Measurements from ENCODE around the gene TMUB1.

Gene TMUB1

DNA sequence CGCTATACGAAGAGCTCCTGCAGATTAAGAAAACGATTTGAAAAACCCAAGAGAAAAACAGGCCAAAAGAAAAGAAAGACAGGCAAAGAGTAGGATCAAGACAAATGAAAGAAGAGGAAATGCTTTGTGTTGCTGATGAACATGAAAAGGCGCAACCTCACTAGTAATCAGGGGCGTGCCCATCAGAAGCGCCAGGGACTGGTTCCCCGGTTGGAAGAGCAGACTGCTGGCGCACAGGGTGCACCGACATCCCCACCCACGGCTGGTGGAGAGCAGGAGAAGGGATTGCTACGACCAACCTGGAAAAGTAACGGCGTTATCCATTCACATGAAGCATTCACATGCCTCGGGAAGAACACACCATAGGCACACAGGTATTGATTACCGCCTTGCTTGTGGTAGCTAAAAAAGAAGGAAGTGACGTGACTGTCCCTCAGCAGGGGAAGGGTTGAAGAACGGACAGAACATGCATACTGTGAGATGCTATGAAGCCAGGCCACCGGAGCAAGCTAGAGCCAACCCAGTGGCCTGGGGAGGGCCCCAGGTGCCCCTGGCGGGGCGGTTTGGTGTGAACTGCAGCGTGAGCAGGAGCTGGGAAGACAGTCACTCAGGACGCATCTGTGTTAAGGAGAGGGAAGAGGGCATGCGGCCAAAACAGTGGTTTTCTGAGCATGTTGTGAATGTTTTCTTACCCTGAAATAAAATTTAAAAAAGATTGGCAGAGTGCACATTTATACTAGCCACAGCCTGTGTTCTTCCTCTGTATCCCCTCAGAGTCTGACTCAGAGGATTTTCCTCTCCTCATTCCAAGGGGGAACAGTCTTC lies 21.3 kb upstream of the TMUB1 start:
- Histone ChIP-seq H3K36me3 (ENCODE audit: insufficient read depth, low read length) (peaks cover 8% of the 10 kb centered on the region; the same call in 1 of the 2 replicates), H2AFZ (ENCODE audit: low read length) (no peak overlapping the region), H3K4me2 (ENCODE audit: low read depth, low read length, poor library complexity, severe bottlenecking) (no peak overlapping the region), H4K20me1 (ENCODE audit: insufficient read depth, low read length, poor library complexity, severe bottlenecking) (no peaks in the 10 kb centered on the region), H3K9me2 (replicated peaks; ENCODE audit: low read depth, low read length) (no peaks in the 10 kb centered on the region), H3K9ac (ENCODE audit: low read depth, low read length, poor library complexity, severe bottlenecking) (no peak overlapping the region), H3K4me1 (ENCODE audit: insufficient read depth, low read length, poor library complexity, severe bottlenecking) (no peaks in the 10 kb centered on the region), H3K27me3 (ENCODE audit: insufficient read depth, low read length, poor library complexity, severe bottlenecking) (no peaks in the 10 kb centered on the region), H3K9me3 (ENCODE audit: insufficient read depth, low read depth, low read length) (no peaks in the 10 kb centered on the region), H3K79me2 (ENCODE audit: insufficient read depth, low read length) (peaks cover 17% of the 10 kb centered on the region; the same call in 1 of the 2 replicates), H3K4me3 (ENCODE audit: low read length, poor library complexity, severe bottlenecking) (no peak overlapping the region), H3F3A (ENCODE audit: low read depth) (no peaks in the 10 kb centered on the region)
- TF ChIP-seq, protein P1, sequence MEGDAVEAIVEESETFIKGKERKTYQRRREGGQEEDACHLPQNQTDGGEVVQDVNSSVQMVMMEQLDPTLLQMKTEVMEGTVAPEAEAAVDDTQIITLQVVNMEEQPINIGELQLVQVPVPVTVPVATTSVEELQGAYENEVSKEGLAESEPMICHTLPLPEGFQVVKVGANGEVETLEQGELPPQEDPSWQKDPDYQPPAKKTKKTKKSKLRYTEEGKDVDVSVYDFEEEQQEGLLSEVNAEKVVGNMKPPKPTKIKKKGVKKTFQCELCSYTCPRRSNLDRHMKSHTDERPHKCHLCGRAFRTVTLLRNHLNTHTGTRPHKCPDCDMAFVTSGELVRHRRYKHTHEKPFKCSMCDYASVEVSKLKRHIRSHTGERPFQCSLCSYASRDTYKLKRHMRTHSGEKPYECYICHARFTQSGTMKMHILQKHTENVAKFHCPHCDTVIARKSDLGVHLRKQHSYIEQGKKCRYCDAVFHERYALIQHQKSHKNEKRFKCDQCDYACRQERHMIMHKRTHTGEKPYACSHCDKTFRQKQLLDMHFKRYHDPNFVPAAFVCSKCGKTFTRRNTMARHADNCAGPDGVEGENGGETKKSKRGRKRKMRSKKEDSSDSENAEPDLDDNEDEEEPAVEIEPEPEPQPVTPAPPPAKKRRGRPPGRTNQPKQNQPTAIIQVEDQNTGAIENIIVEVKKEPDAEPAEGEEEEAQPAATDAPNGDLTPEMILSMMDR (conservative IDR thresholded peaks at IDR 0.05; ENCODE audit: low read length): no peak
- TF ChIP-seq EZH2phosphoT487 (IDR thresholded peaks at IDR 0.05; ENCODE audit: borderline replicate concordance): no peak

- Histone ChIP-seq H3K4me2 (ENCODE audit: low read depth, low read length, poor library complexity, severe bottlenecking) (no peak overlapping the region), H3K9ac (ENCODE audit: low read depth, low read length, poor library complexity, severe bottlenecking) (no peak overlapping the region), H4K20me1 (ENCODE audit: insufficient read depth, low read length, poor library complexity, severe bottlenecking) (no peaks in the 10 kb centered on the region), H3K4me3 (ENCODE audit: low read length, poor library complexity, severe bottlenecking) (no peak overlapping the region), H3K36me3 (ENCODE audit: insufficient read depth, low read length) (peaks cover 8% of the 10 kb centered on the region; the same call in 1 of the 2 replicates), H3K4me1 (ENCODE audit: insufficient read depth, low read length, poor library complexity, severe bottlenecking) (no peaks in the 10 kb centered on the region), H3K9me3 (ENCODE audit: insufficient read depth, low read depth, low read length) (no peaks in the 10 kb centered on the region), H3K27me3 (ENCODE audit: insufficient read depth, low read length, poor library complexity, severe bottlenecking) (no peaks in the 10 kb centered on the region), H3K79me2 (ENCODE audit: insufficient read depth, low read length) (peaks cover 22% of the 10 kb centered on the region; the same call in 1 of the 2 replicates), H3K9me2 (replicated peaks; ENCODE audit: low read depth, low read length) (no peaks in the 10 kb centered on the region), H2AFZ (ENCODE audit: low read length) (no peak overlapping the region), H3F3A (ENCODE audit: low read depth) (no peaks in the 10 kb centered on the region)
- TF ChIP-seq EZH2phosphoT487 (IDR thresholded peaks at IDR 0.05; ENCODE audit: borderline replicate concordance): no peak
- TF ChIP-seq, protein P1 (conservative IDR thresholded peaks at IDR 0.05; ENCODE audit: low read length): no peak
Measured at GRCh38 chr7:151103973-151104372, 20.7 kb upstream of the TMUB1 start.

DNA sequence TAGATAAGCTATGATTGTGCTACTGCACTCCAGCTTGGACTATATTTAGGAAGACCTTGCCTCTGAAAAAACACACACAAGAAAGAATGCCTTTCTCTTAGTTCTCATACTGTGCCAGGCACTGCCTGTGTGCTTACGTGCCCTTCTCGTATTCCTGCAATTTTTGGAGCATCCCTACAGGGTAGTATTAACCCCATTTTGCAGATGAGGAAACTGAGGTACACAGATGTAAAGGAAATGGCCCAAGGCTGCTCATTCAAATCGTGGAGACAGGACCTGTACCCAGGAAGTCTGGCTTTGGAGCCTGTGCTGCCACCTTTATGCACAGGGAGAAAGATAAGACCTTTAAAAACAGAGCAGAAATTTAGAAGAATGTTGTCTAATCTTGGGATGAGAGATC lies 19.7 kb upstream of the TMUB1 start:
- H3K9me3 ChIP-seq (ENCODE audit: insufficient read depth, low read depth, low read length): no peaks in the 10 kb centered on the region
- H3K27me3 ChIP-seq (ENCODE audit: insufficient read depth, low read length, poor library complexity, severe bottlenecking): no peaks in the 10 kb centered on the region
- no peaks in the 10 kb centered on the region for H4K20me1 ChIP-seq (ENCODE audit: insufficient read depth, low read length, poor library complexity, severe bottlenecking)
- H3K9ac ChIP-seq (ENCODE audit: low read depth, low read length, poor library complexity, severe bottlenecking): no peak overlapping the region
- TF ChIP-seq, protein P1 (conservative IDR thresholded peaks at IDR 0.05; ENCODE audit: low read length): no peak
- TF ChIP-seq EZH2phosphoT487 (IDR thresholded peaks at IDR 0.05; ENCODE audit: borderline replicate concordance): no peak
- no peak overlapping the region for H2AFZ ChIP-seq (ENCODE audit: low read length)
- H3K4me2 ChIP-seq (ENCODE audit: low read depth, low read length, poor library complexity, severe bottlenecking): no peak overlapping the region
- H3K9me2 ChIP-seq (replicated peaks; ENCODE audit: low read depth, low read length): no peaks in the 10 kb centered on the region
- no peak overlapping the region for H3K4me3 ChIP-seq (ENCODE audit: low read length, poor library complexity, severe bottlenecking)
- no peaks in the 10 kb centered on the region for H3K4me1 ChIP-seq (ENCODE audit: insufficient read depth, low read length, poor library complexity, severe bottlenecking)
- H3F3A ChIP-seq (ENCODE audit: low read depth): no peaks in the 10 kb centered on the region
- H3K36me3 ChIP-seq (ENCODE audit: insufficient read depth, low read length): peaks cover 8% of the 10 kb centered on the region; the same call in 1 of the 2 replicates
- H3K79me2 ChIP-seq (ENCODE audit: insufficient read depth, low read length): peaks cover 25% of the 10 kb centered on the region; the same call in 1 of the 2 replicates
